AG20443 (cell line): ENCODE results near the gene ZNF217.
"Not testable (repeated sequence)": the region's sequence is repeated elsewhere in the genome, so short reads cannot be mapped to it uniquely, and the experiment has no call there.

Experiments
- DNase-seq: peaks from one replicate; pipeline ENCODE4 v3.0.0; 2012; ENCODE audit warnings: low spot score, mixed read lengths

ZNF217 gene

GRCh38 chr20:53569005-53569404, 24.6 kb downstream of the ZNF217 start:
- no peak for DNase-seq

GRCh38 chr20:53568351-53568750, 25.3 kb downstream of the ZNF217 start:
- DNase-seq: no peak

- no peak for DNase-seq
Observed at GRCh38 chr20:53567379-53567917, 26.2 kb downstream of the ZNF217 start.

GRCh38 chr20:53566623-53567022, 27.0 kb downstream of the ZNF217 start:
- DNase-seq: not testable (repeated sequence)

- no peak for DNase-seq
Observed at GRCh38 chr20:53565254-53565653, 28.4 kb downstream of the ZNF217 start.

GRCh38 chr20:53562104-53562764, 31.4 kb downstream of the ZNF217 start:
- DNase-seq: not testable (repeated sequence)

GRCh38 chr20:53561505-53561904, 32.1 kb downstream of the ZNF217 start:
- no peak for DNase-seq

GRCh38 chr20:53559816-53560215, 33.8 kb downstream of the ZNF217 start:
- peak; percentile 65 for DNase-seq

GRCh38 chr20:53557130-53557529, 36.5 kb downstream of the ZNF217 start:
- no peak for DNase-seq

- no peak for DNase-seq
Observed at GRCh38 chr20:53556267-53556897, 37.3 kb downstream of the ZNF217 start.

- DNase-seq: no peak
Observed at GRCh38 chr20:53555816-53556215, 37.8 kb downstream of the ZNF217 start.

GRCh38 chr20:53555081-53555480, 38.6 kb downstream of the ZNF217 start:
- DNase-seq: no peak

- DNase-seq: not testable (repeated sequence)
Observed at GRCh38 chr20:53552572-53552893, 41.1 kb downstream of the ZNF217 start.

GRCh38 chr20:53551719-53552571, 41.7 kb downstream of the ZNF217 start:
- DNase-seq: not testable (repeated sequence)

GRCh38 chr20:53550280-53551187, 43.1 kb downstream of the ZNF217 start:
- DNase-seq: no peak

- DNase-seq: peak; percentile 87
Observed at GRCh38 chr20:53547664-53548239, 45.9 kb downstream of the ZNF217 start.

GRCh38 chr20:53539516-53539915, 54.1 kb downstream of the ZNF217 start:
- DNase-seq: no peak

- DNase-seq: not testable (repeated sequence)
Observed at GRCh38 chr20:53536382-53536781, 57.3 kb downstream of the ZNF217 start.

- DNase-seq: no peak
Observed at GRCh38 chr20:53535878-53536277, 57.8 kb downstream of the ZNF217 start.

- DNase-seq: no peak
Observed at GRCh38 chr20:53534037-53534436, 59.6 kb downstream of the ZNF217 start.

- DNase-seq: no peak
Observed at GRCh38 chr20:53533500-53533899, 60.1 kb downstream of the ZNF217 start.
